Muscle of back (tissue), 11 donors: Measurements from ENCODE around the gene CCDC85C. TPM values are rescaled to one million over a fixed set of nuclear protein-coding genes. Genes with fewer than 3 reads are reported as not detected.

Experiments
- DNase-seq, 3 donors: peaks; one replicate each; pipeline versions ENCODE4 v3.0.0 to v3.0.0-alpha.2; 2013
- polyA plus RNA-seq, 10 donors: library from polyadenylated mRNA; unstranded; fragments of 120-200 nt; gene quantifications; one replicate each; pipeline ENCODE4 v1.2.1, GENCODE V29; 2013; ENCODE audit not compliant: insufficient read length in 10 of 10

CCDC85C gene
- polyA plus RNA-seq, 10 donors = 3.1 to 6.4 (median 4.3) TPM

- no peak for DNase-seq
Observed at GRCh38 chr14:99540196-99541032, 63.6 kb downstream of the CCDC85C start.

GRCh38 chr14:99539491-99539890 is 64.5 kb downstream of the CCDC85C start:
- no peak for DNase-seq

- DNase-seq = no peak
Observed at GRCh38 chr14:99538733-99539132, 65.3 kb downstream of the CCDC85C start.

- DNase-seq = no peak
Observed at GRCh38 chr14:99538275-99538674, 65.7 kb downstream of the CCDC85C start.

GRCh38 chr14:99537399-99537798 is 66.6 kb downstream of the CCDC85C start:
- DNase-seq = peak in 1 of 3 donors; percentile 66

GRCh38 chr14:99535908-99536778 is 67.9 kb downstream of the CCDC85C start:
- no peak for DNase-seq

- DNase-seq = no peak
Observed at GRCh38 chr14:99535448-99535847, 68.6 kb downstream of the CCDC85C start.

- no peak for DNase-seq
Observed at GRCh38 chr14:99534863-99535262, 69.1 kb downstream of the CCDC85C start.

- no peak for DNase-seq
Observed at GRCh38 chr14:99534333-99534732, 69.7 kb downstream of the CCDC85C start.

- no peak for DNase-seq
Observed at GRCh38 chr14:99532310-99532709, 71.7 kb downstream of the CCDC85C start.

- peak in 1 of 3 donors; percentile 39 for DNase-seq
Observed at GRCh38 chr14:99531251-99532096, 72.5 kb downstream of the CCDC85C start.

GRCh38 chr14:99530407-99531155 is 73.4 kb downstream of the CCDC85C start:
- DNase-seq = no peak

- no peak for DNase-seq
Observed at GRCh38 chr14:99529899-99530298, 74.1 kb downstream of the CCDC85C start.

GRCh38 chr14:99527427-99528076 is 76.5 kb downstream of the CCDC85C start:
- DNase-seq = no peak

GRCh38 chr14:99527026-99527425 is 77.0 kb downstream of the CCDC85C start:
- DNase-seq = no peak

- no peak for DNase-seq
Observed at GRCh38 chr14:99525699-99526080, 78.3 kb downstream of the CCDC85C start.

GRCh38 chr14:99524804-99525698 is 79.0 kb downstream of the CCDC85C start:
- DNase-seq = no peak

GRCh38 chr14:99524091-99524661 is 79.8 kb downstream of the CCDC85C start:
- DNase-seq = no peak

- DNase-seq = no peak
Observed at GRCh38 chr14:99523704-99524055, 80.3 kb downstream of the CCDC85C start.
